ENCODE measurements around the gene CDK14.

- TF ChIP-seq CTCF (IDR thresholded peaks at IDR 0.05) (no peak), POLR2A (IDR thresholded peaks at IDR 0.05) (no peak)
Observed at GRCh38 chr7:91020636-91021385, 424.7 kb downstream of the CDK14 start.

All from heart left ventricle (tissue), 13 donors.